Stimulated activated naive CD8-positive, alpha-beta T cell treated with anti-CD3 and anti-CD28 coated beads, Interleukin-15, Interleukin-2, amounts not matched to agents 100 ng/mL and 50 ng/mL, for 24 hours (primary cell): ENCODE measurements around the gene ANO3.
"Not testable (repeated sequence)": the region's sequence is repeated elsewhere in the genome, so short reads cannot be mapped to it uniquely, and the experiment has no call there.

ENCODE experiments used
- H3K27ac Mint-ChIP-seq: one replicate; pipeline ENCODE4 v1.8.0; 2021; ENCODE audit warnings: mild to moderate bottlenecking, mixed read lengths
- H3K27me3 Mint-ChIP-seq: one replicate; pipeline ENCODE4 v1.8.0; 2021; ENCODE audit warnings: mixed read lengths
- H3K36me3 Mint-ChIP-seq: one replicate; pipeline ENCODE4 v1.8.0; 2021; ENCODE audit warnings: low read depth, mixed read lengths
- H3K4me1 Mint-ChIP-seq: one replicate; pipeline ENCODE4 v1.8.0; 2021; ENCODE audit warnings: low read depth, mixed read lengths
- H3K4me3 Mint-ChIP-seq: one replicate; pipeline ENCODE4 v1.8.0; 2021; ENCODE audit warnings: mild to moderate bottlenecking, mixed read lengths
- H3K9me3 Mint-ChIP-seq: one replicate; pipeline ENCODE4 v1.8.0; 2021; ENCODE audit warnings: mixed read lengths

ANO3 gene

DNA sequence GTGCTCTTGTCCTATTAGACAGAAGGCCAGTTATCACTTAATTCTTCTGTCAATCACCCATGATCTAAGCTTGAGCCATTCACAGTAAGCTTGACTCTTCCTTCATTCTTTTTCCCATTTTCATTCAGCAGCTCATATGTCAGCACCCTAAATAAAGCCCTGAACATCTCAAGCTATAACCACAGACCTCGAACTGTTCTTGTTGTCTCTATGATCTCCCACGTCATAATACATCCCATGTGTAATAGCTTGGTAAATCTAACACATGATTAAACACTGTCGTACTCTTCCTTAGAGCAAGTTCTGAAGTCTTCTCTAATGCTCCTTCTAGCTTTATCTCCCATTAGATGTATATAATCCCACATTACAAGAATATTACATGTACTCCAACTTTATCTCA lies 225.7 kb downstream of the ANO3 start:
- Mint-ChIP-seq H3K4me3 (no peak overlapping the region), H3K27ac (no peak overlapping the region), H3K27me3 (no peaks in the 10 kb centered on the region), H3K36me3 (no peaks in the 10 kb centered on the region), H3K9me3 (peaks cover 5% of the 10 kb centered on the region), H3K4me1 (no peaks in the 10 kb centered on the region)

DNA sequence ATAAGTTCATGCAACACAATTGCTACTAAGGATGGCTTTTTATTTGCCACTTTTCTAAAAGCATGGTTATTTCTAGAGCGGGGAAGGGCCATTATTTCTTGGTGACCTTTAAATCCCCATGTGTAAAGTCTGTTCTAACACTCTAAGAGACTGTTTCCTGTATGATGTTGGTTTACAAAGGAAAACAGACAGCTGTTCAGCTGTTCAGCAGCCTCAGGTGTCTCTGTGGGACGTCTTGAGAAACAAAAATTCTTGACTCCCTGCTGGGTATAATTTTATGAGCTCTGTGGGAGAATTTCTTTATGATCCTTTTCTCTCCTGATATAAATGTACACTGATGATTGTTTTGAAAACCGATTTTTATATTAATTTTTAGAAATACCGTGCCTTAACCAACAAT lies 226.3 kb downstream of the ANO3 start:
- no peak overlapping the region for H3K4me3 Mint-ChIP-seq
- no peaks in the 10 kb centered on the region for H3K4me1 Mint-ChIP-seq
- peaks cover 5% of the 10 kb centered on the region for H3K9me3 Mint-ChIP-seq
- no peak overlapping the region for H3K27ac Mint-ChIP-seq
- H3K36me3 Mint-ChIP-seq: no peaks in the 10 kb centered on the region
- H3K27me3 Mint-ChIP-seq: no peaks in the 10 kb centered on the region

DNA sequence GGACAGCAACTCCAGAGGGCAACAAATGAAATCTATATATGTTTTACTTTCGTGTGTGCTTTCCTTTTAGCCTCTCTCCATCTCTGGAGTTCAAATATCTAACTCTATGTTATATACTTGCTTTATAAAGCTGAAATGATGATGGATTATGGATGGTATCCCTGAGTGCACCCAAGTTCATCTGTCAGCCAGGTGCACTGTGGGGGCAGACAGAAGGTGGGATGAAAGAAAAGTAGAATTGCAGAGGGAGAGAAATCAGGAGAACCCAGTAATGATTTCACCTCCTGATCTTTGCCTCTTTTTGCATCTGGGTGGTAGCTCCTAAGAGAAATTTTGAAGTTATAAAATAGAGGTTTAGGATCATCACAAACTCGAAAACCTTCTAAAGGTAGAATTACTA lies 237.7 kb downstream of the ANO3 start:
- no peaks in the 10 kb centered on the region for H3K4me1 Mint-ChIP-seq
- H3K27me3 Mint-ChIP-seq: no peaks in the 10 kb centered on the region
- no peaks in the 10 kb centered on the region for H3K36me3 Mint-ChIP-seq
- H3K9me3 Mint-ChIP-seq: no peaks in the 10 kb centered on the region
- no peak overlapping the region for H3K4me3 Mint-ChIP-seq
- H3K27ac Mint-ChIP-seq: no peak overlapping the region

DNA sequence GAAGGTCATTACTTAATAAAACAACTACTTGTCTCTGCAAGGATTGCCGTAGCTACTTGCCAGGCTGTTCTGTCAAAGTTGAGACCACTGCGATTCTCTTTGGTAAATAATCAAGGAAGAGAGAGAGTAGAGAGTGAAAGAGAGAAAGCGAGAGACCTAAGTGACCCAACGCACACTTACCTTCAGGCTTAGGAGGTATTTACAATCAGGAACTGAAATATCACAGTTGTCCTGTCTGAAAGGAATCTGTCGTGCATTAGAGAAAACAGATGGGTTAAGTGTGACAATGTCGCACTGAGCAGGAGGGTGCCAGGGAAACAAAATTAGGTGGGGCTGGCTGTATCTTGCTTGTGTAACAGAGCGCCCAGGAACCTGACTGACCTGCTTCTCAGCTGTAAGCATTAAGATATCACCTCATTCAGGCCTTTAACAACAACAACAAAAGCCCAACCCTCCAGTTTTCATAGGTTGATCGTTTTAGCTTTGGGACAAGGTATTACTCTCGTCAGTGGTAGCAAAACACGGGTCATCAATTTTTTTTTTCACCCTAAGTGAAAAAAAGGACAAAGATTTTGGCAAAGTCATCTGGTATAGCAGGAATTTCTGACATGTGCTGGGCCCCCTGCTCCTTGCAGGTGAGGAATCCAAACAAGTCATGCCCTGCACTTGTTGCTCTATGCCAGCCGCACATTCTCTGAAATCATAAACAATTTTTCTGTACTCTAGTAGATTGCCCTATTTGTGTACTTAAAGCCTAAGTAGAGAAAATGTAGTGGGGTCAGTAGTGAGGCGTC lies 240.1 kb downstream of the ANO3 start, which contains the start of gene MUC15:
Gene MUC15, minus strand, starts transcription at position 403 of the 794 bp plus-strand sequence. CDS start 5,169 bp downstream, outside the sequence.
- Mint-ChIP-seq H3K36me3 (no peaks in the 10 kb centered on the region), H3K27me3 (no peaks in the 10 kb centered on the region), H3K27ac (no peak within 1 kb of the TSS), H3K9me3 (no peaks in the 10 kb centered on the region), H3K4me1 (no peaks in the 10 kb centered on the region), H3K4me3 (no peak within 1 kb of the TSS)

DNA sequence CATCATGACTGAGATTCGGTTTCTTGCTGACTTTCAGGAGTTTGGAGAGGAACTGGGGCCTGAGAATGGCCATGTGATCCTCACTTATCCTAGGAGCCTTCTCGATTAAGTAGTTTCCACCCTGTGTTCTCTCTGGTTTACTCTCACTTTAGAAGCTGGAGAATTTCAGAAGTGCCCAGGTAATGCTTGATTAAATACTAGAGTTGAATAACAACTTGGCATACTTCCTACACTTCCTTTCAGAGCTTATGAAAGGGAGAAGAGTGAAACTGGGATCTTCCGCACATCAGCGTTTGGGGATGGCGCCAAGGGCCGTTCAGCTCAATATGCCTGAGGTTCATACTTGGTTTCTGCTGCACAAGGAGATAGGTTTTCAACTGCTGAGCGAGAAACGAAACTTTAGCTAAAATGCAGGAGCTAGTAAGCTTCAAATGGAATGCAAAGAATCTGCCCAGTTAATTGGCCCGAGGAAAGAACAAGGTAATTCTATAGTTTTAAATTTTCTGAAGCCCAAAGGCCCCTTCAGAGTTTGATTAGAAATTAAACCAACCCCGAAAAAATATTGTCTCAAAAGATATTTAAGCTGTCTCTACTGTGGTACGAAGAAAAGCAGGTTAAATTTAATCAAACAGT lies 241.0 kb downstream of the ANO3 start:
- no peaks in the 10 kb centered on the region for H3K9me3 Mint-ChIP-seq
- H3K4me1 Mint-ChIP-seq: no peaks in the 10 kb centered on the region
- H3K27ac Mint-ChIP-seq: no peak overlapping the region
- no peaks in the 10 kb centered on the region for H3K27me3 Mint-ChIP-seq
- no peak overlapping the region for H3K4me3 Mint-ChIP-seq
- H3K36me3 Mint-ChIP-seq: no peaks in the 10 kb centered on the region

DNA sequence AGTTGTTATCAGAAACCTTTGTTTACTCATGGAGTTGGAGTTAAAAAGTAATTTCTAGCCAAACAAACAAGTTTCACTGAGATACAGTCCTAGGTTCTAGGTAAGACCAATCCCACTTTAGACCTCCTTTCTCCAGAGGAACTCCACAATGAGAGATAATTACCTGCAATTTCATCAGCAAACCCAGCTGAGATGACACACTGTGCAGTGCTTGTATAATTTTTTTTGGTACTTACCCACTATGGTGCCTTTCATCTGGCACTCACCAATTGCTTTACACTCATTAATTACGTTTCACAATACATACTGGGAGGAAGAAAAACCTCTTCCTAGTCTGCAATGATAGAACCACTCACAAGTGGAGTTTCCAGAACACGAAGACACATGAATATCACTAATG lies 242.0 kb downstream of the ANO3 start:
- Mint-ChIP-seq H3K27me3 (no peaks in the 10 kb centered on the region), H3K36me3 (no peaks in the 10 kb centered on the region), H3K4me1 (no peaks in the 10 kb centered on the region), H3K9me3 (no peaks in the 10 kb centered on the region), H3K27ac (no peak overlapping the region), H3K4me3 (no peak overlapping the region)

DNA sequence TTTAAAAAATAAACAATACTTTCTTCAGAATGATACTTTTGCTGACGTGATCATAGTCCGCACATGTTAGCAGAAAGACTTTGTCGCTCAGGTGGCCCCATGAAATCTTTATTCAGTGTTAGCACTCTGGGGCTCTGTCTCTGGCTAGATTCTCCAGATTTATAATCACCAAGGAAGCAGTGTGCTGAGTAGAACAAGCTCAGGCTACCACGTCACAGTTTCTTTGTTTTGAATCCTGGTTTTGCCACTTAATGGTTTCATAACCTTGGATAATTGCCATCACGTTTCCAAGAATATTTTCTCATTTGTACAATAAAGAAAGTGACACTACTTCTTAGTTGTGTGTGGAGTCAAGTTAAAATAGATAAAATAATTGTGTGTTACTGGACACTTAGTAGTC lies 244.0 kb downstream of the ANO3 start:
- Mint-ChIP-seq H3K4me3 (no peak overlapping the region), H3K27ac (no peak overlapping the region), H3K9me3 (no peaks in the 10 kb centered on the region), H3K4me1 (no peaks in the 10 kb centered on the region), H3K27me3 (no peaks in the 10 kb centered on the region), H3K36me3 (no peaks in the 10 kb centered on the region)

DNA sequence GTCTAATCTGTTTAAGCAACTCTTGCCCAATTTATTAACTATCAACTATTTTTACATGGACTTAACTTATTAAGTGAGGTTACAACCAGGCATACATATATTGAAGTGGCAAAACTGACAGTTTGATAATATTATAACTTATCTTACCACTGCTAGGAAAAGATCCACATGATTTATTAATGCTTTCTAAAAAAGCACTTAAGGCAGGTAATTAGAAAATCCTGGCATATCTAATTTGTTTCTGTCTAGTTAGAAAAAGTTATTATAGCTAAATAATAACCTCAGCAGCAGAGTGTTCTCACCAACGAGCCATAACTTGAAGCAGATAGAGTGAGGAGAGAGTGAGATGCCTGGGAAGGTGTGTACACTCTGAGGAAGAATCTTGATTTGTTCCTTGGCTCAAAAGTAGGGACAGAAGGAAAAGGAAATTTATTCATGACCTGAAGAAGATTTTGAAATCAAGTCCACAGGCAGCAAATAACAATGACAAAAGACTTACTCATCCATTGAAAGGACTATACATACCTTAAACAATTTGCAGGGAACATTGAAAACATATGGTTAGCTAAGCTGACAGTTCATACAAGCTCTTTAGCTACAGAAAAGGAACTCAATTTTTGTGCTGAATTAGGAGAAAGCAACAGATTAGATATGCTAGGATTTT lies 247.2 kb downstream of the ANO3 start:
- Mint-ChIP-seq H3K36me3 (no peaks in the 10 kb centered on the region), H3K4me1 (no peaks in the 10 kb centered on the region), H3K27ac (no peak overlapping the region), H3K9me3 (no peaks in the 10 kb centered on the region), H3K4me3 (no peak overlapping the region), H3K27me3 (no peaks in the 10 kb centered on the region)

DNA sequence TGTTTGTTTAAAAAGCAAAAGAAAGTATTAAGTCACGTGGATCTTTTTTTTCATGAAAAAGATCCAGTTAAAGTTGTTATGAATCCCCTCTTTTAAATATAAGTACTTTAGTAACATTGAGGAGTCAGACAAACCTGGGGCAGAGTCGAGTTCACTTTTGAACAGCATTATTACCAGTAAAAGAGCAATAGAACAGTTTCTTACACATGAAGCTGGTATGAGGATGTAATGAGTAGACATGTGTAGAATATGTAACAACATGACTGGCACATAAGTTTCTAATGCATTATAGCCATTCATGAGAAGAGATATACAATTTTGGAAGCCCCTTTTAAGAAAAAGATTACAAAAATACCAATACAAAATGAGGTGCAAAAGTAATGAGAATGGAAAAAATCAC lies 247.8 kb downstream of the ANO3 start:
- no peaks in the 10 kb centered on the region for H3K36me3 Mint-ChIP-seq
- H3K9me3 Mint-ChIP-seq: no peaks in the 10 kb centered on the region
- no peaks in the 10 kb centered on the region for H3K4me1 Mint-ChIP-seq
- no peaks in the 10 kb centered on the region for H3K27me3 Mint-ChIP-seq
- no peak overlapping the region for H3K27ac Mint-ChIP-seq
- no peak overlapping the region for H3K4me3 Mint-ChIP-seq

DNA sequence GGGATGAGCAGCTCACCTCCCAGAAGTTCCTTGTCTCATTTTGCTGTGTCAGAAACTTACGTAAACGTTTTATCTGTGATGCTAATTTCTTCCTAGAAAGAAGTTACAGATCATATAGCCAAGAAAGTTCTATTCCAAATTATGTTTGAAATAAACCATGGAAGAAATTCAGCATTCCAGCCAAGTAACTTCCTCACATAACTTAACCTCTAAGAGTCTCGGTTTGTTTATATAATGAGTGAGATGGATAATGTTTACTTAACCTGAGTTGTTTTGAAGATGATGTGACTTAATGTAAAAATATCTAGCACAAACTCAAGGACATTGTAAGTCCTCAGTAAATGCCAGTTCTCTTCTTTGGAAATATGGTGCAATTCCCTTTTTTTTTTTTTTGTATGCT lies 249.0 kb downstream of the ANO3 start:
- no peak overlapping the region for H3K4me3 Mint-ChIP-seq

DNA sequence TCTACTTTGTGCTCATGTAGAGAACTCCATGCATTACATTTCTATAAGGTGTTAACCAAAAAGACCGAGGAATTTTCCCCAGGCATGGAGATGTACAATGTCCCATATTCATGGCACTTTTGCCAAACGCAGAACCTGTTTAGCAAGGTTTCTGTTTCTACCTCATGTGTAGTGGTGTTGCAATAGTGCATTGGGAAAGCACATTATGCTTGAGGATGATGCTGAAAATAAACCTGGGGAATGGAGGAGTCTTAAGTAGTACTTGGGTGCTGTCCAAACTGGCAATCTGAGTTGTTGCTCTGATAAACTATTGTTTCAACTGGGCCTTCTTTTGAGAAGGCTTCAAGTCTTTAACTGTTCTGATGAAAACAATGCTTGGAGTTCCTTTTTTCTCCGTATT lies 251.6 kb downstream of the ANO3 start:
- no peaks in the 10 kb centered on the region for H3K9me3 Mint-ChIP-seq
- no peaks in the 10 kb centered on the region for H3K36me3 Mint-ChIP-seq
- H3K27ac Mint-ChIP-seq: no peak overlapping the region
- H3K4me1 Mint-ChIP-seq: no peaks in the 10 kb centered on the region
- H3K4me3 Mint-ChIP-seq: no peak overlapping the region
- no peaks in the 10 kb centered on the region for H3K27me3 Mint-ChIP-seq

More for the DNA sequence above, 249.0 kb downstream of the ANO3 start:
- no peak overlapping the region for H3K27ac Mint-ChIP-seq
- no peaks in the 10 kb centered on the region for H3K36me3 Mint-ChIP-seq
- no peaks in the 10 kb centered on the region for H3K4me1 Mint-ChIP-seq
- no peaks in the 10 kb centered on the region for H3K9me3 Mint-ChIP-seq
- no peaks in the 10 kb centered on the region for H3K27me3 Mint-ChIP-seq

DNA sequence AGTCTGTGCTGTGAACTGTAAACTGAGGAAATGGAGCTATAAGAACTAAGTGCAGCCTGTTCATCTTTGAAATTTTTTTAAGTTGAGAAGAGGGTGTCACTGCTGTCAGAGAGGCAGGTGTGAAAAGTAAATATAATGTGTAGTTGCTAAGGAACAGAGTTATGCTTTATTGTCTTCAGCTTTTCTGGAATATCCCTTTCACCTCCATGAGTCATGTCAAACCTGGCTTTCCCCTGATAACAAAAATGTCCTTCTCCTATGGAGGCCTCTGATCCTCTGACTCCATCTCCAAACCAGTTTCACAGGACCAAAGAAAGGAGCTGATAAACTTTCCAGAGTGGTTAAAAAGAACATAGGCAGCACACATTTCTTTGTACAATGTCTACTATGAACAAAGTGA lies 252.9 kb downstream of the ANO3 start:
- Mint-ChIP-seq H3K27ac (no peak overlapping the region), H3K4me1 (no peaks in the 10 kb centered on the region), H3K27me3 (no peaks in the 10 kb centered on the region), H3K9me3 (no peaks in the 10 kb centered on the region), H3K36me3 (no peaks in the 10 kb centered on the region), H3K4me3 (no peak overlapping the region)

DNA sequence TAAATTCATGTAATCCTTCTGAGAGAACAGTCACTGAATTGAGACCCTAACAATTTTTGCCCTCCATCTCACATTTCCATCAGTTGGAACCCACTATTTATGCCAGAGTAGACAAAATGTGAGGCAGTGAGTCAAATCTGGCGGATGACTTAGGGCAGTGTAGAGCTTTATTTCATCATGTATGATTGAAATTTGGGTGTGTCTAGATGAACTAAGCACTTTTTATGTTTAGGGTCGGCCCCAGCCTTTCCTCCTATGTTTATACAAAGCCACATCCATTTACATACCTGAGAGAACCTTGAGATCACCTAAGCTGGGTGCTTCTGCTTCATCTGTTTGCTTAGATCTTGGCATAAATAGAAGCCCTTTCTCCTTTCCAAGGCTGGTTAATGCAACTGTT lies 255.1 kb downstream of the ANO3 start:
- Mint-ChIP-seq H3K9me3 (peaks cover 4% of the 10 kb centered on the region), H3K27ac (no peak overlapping the region), H3K36me3 (no peaks in the 10 kb centered on the region), H3K4me1 (no peaks in the 10 kb centered on the region), H3K27me3 (no peaks in the 10 kb centered on the region), H3K4me3 (no peak overlapping the region)

DNA sequence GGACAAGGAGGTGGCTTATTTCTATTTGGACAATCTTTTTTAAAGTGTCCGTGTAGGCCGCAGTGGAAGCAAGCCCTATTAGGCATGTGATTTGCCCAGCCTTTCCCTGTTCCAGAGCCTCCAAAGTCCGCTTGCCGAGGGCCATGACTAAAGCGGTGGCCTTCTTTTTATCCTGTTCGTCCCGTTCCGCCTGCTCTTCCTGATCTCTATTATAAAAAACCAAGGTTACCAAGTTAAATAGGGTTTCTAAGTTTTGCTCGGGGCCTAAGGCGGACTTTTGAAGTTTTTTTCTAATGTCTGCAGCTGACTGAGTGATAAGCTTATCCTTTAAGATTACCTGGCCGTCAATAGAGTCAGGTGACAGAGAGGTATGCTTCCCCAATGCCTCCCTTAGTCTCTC lies 261.8 kb downstream of the ANO3 start:
- H3K36me3 Mint-ChIP-seq: no peaks in the 10 kb centered on the region
- no peaks in the 10 kb centered on the region for H3K4me1 Mint-ChIP-seq
- no peak overlapping the region for H3K27ac Mint-ChIP-seq
- no peak overlapping the region for H3K4me3 Mint-ChIP-seq
- H3K27me3 Mint-ChIP-seq: no peaks in the 10 kb centered on the region
- peaks cover 18% of the 10 kb centered on the region for H3K9me3 Mint-ChIP-seq

DNA sequence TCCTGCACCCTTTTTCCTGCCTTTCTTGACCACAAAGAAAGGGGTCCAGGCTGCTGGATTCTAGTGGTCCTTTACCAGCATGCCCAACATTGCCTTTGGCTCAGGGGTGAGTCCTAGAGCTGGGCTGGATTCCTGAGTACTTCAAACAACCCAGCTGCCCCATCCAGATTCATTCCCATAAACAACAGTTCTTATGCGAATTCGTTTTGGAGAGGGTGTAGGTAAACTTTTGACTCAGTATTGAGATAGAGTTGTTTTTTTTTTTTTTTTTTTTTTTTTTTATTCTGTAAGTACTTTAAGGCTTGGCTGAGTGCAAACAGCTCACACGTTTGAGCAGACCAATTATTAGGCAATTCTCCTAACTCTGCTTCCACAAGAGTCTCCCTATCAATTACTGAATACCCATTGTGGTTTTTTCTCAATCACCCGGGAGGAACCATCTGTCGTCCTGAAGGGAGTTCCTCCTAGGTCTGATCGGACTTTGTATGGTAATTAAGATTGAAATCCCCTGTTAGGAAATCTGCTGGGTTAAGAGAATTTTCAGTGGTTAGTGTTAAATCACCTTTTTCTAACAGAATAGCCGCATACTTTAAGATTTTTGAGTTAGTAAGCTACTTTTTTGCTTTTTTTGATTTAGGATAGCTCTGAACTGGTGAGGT lies 263.4 kb downstream of the ANO3 start:
- not testable (repeated sequence) for H3K27ac Mint-ChIP-seq, H3K27me3 Mint-ChIP-seq, H3K36me3 Mint-ChIP-seq, H3K4me3 Mint-ChIP-seq, H3K4me1 Mint-ChIP-seq
- peaks cover 18% of the 10 kb centered on the region for H3K9me3 Mint-ChIP-seq
